ENCODE results near the gene KHK.
A peak's percentile ranks its signal among the peaks of the same experiment; 100 is the strongest.

The KHK gene

DNA sequence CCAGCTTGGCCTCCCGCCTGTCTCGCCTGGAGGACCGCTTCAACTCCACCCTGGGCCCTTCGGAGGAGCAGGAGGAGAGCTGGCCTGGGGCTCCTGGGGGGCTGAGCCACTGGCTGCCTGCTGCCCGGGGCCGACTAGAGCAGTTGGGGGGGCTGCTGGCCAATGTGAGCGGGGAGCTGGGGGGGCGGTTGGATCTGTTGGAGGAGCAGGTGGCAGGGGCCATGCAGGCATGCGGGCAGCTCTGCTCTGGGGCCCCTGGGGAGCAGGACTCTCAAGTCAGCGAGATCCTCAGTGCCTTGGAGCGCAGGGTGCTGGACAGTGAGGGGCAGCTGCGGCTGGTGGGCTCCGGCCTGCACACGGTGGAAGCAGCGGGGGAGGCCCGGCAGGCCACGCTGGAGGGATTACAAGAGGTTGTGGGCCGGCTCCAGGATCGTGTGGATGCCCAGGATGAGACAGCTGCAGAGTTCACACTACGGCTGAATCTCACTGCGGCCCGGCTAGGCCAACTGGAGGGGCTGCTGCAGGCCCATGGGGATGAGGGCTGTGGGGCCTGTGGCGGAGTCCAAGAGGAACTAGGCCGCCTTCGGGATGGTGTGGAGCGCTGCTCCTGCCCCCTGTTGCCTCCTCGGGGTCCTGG lies 3.7 kb upstream of the KHK start:
- DNase-seq: no peak

DNA sequence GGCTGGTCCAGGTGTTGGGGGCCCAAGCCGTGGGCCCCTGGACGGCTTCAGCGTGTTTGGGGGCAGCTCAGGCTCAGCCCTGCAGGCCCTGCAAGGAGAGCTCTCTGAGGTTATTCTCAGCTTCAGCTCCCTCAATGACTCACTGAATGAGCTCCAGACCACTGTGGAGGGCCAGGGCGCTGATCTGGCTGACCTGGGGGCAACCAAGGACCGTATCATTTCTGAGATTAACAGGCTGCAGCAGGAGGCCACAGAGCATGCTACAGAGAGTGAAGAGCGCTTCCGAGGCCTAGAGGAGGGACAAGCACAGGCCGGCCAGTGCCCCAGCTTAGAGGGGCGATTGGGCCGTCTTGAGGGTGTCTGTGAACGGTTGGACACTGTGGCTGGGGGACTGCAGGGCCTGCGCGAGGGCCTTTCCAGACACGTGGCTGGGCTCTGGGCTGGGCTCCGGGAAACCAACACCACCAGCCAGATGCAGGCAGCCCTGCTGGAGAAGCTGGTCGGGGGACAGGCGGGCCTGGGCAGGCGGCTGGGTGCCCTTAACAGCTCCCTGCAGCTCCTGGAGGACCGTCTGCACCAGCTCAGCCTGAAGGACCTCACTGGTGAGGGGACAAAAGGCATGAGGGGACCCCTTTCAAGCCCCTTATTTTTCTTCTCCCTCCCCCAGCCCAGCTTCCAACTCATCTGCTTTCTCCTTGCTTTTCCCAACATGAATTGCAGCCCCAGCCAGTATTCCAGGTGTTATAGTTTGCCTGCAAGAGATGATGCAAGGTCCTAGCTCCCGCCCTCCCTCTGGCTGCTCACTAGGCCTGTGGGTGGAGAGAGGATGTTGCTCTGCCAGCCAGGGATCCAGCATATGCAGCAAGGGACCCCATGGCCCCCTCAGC lies 2.9 kb upstream of the KHK start:
- no peak for DNase-seq

DNA sequence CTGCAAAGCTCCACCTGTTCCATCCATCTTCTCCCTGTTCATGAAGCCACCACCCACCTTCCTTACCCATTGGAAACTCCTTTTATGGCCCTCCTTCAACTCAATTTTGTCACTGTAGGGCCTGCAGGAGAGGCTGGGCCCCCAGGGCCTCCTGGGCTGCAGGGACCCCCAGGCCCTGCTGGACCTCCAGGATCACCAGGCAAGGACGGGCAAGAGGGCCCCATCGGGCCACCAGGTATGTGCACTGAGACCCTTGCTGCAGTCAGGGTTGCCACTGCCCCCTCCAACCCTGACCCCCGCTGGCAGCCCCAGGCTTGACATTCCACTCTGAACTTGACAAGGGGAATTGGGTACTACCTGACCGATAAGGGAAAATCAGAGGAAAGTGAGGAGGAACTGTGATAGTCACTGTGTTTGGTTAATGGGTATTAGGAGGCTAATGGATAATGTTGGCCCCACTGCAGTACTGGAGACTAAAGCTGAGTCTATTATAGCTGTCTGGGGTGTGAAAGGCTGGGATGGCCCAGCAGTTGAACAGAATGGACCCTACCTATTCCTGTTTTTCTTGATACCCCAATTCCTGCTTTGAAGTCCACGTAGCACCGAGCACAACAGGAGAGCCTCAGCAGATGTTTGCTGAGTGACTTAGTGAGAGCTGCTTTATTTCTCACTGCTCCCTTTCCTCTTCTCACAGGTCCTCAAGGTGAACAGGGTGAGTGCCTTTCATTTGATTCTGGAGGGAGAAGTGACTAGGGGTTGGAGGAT lies 2.1 kb upstream of the KHK start:
- no peak for DNase-seq

DNA sequence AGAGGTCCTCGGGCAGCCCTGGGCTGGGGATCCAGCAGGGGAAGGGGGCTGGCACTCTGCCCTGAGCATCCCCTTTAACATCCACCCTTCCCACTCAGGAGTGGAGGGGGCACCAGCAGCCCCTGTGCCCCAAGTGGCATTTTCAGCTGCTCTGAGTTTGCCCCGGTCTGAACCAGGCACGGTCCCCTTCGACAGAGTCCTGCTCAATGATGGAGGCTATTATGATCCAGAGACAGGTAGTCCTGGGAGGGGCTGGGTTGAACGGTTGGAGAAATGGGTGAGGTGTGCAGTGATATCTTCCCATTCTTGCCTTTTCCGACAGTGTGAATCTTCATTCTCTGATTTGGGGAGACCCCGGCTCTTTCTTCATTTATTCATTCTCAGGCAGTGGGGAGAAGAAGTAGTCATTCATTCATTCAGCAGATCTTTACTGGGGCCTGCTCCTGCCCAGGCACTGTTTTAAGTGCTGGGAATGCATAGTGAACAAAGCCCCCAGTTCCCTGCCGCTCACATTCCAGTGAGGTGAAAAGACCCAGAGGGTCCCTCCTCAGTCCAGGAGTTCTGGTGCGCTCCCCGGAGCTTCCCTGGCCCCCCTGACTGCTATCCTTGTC lies 1.4 kb upstream of the KHK start:
- DNase-seq: no peak

DNA sequence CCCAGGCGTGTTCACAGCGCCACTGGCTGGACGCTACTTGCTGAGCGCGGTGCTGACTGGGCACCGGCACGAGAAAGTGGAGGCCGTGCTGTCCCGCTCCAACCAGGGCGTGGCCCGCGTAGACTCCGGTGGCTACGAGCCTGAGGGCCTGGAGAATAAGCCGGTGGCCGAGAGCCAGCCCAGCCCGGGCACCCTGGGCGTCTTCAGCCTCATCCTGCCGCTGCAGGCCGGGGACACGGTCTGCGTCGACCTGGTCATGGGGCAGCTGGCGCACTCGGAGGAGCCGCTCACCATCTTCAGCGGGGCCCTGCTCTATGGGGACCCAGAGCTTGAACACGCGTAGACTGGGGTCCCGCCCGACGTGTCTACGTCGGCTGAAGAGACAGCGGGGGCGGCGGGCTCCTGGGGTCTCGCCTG lies 891 bp upstream of the KHK start:
- DNase-seq: peak; percentile 40

DNA sequence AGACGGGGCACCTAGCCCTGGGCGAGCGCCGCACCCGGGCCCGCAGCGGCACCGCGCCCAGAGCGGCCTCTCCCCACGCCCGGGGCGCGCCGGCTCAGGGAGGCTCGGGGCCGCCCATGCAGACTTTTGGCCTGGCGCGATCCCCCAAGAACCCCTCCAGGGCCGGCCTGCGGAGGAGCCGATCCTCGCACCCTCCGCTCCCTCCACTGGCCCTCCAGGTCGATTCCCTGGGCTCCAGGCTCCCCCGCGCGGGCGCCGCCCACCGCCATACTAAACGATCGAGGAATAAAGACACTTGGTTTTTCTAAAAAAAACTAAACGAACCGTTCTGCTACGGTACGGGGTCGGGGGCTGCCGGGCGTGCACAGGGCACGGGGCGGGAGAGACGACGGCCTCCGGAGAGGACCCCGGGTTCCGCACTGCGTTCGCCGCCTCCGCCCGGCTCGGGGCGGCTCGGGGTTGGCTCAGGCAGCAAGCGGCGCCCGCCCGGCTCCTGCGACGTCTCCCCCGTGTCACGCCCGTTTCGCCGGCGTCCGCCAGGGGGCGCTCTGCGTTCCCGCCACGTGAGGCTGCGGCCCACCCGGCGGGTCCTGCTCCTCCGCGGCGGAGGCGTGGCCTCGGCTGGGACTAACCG lies 365 bp upstream of the KHK start:
- peak; percentile 99 for DNase-seq

DNA sequence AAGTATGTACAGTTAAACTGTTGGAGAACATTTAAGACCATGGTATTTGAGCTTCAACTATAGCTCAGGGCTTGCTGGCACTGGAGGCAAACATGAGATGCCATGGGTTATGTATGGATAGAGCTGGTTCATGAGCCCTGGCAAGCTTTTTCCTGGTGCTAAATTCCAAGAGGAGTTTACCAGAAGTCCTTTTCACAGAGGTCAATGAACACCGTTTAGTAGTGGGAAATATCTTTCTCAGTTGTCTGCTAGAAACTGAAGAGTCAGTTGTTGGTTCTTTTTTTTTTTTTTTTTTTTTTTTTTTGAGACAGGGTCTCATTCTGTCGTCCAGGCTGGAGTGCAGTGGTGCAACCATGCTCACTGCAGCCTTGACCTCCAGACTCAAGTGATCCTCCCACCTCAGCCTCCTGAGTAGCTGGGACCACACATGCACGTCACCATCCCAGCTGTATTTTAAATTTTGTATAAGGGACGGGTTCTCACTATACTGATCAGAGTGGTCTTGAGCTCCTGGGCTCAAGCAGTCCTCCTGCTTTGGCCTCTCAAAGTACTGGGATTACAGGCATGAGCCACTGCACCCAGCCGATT lies 1.3 kb downstream of the KHK start:
- no peak for DNase-seq

DNA sequence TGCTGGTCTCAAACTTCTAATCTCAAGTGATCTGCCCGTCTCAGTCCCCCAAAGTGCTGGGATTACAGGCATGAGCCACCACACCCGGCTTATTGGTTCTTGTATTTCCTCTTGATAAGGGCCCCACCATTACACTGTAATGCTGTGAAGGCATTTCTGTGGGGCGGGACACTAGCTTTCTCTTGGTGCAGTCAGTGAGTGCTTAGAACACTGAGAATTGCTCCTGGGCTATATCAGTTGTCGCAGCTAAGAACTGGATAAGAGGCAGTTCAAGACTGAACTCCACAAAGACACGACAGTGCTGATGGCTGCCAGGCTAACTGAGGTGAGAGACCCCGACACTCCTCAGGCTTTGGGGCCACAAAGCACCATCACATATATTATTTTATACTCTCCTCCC lies 2.1 kb downstream of the KHK start:
- DNase-seq: no peak

DNA sequence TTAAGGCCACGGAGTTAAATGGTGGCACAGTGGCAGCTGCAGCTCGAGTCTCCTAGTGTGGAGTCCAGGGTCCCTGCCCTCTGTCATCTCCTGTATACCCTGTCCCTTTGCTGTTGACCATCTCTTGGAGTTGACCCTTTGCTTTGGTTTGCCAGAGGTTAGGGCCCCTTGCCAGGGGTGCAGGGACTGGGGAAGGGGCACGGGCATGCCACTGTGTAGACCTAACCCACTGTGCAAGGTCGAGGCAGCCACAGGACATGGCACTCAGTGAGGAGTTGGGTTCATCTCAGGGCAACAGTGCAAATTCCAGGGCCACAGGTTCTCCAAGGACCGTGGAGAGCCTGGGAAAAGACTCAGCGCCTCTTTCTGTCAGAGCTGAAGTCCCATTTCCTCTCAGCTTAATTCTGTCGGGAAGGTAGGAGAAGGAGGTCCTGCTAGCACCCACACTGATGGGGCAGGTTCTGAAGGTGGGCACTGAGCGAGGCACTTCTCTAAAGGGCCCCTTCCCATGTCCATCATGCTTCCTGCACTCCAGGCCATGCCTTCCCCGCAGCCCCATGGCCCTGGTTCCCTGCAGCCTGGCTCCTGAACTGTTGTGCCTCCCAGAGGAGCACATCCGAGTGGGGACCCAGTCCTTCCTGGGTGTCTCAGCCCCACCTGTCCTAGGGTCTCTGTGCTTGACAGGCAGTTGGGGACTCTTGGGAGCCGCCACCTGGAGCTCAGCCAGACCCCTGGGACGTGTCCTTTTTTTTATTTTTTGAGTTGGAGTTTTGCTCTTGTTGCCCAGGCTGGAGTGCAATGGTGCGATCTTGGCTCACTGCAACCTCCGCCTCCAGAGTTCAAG lies 2.8 kb downstream of the KHK start:
- no peak for DNase-seq

DNA sequence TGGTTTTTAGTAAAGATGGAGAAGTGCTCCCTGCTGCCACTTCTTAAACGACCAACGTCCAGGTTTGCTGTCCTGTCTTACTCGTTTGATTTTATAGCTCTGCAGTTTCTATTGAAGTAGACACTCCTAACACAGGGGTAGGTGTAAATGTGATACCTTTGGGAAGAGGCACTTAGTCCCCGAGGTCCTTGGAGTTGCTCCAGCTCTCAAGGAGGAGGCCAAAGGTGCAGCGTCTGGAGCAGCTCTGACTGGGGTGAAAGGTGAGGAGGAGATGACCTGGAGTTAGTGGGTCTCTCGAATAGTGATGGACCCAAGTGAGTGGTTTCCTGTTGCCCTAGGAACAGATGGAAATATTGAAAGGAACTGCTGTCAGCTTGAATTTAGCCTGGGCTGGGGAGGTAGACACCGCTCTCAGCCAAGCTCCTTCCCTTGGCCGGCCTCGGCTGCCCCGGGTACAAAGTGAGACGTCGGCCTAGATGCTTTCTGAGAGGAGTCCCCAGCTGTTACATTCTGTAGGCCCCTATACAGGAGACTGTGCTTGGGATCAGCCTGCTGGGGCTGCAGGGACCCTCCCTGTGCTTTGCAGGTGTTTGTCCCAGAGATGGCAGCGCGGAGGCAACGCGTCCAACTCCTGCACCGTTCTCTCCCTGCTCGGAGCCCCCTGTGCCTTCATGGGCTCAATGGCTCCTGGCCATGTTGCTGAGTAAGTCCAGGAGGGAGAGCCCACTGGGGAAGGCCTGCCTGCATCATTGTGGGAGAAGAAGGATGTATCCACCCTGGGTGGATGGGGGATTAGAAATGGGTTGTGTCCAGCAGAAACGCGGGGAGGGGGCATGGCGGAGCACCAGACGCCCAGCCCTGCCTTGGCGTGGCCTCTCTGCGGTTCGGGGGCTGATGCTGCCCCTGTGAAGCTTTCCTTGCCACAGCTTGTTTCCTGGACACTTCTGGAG lies 5.4 kb downstream of the KHK start:
- no peak for DNase-seq

DNA sequence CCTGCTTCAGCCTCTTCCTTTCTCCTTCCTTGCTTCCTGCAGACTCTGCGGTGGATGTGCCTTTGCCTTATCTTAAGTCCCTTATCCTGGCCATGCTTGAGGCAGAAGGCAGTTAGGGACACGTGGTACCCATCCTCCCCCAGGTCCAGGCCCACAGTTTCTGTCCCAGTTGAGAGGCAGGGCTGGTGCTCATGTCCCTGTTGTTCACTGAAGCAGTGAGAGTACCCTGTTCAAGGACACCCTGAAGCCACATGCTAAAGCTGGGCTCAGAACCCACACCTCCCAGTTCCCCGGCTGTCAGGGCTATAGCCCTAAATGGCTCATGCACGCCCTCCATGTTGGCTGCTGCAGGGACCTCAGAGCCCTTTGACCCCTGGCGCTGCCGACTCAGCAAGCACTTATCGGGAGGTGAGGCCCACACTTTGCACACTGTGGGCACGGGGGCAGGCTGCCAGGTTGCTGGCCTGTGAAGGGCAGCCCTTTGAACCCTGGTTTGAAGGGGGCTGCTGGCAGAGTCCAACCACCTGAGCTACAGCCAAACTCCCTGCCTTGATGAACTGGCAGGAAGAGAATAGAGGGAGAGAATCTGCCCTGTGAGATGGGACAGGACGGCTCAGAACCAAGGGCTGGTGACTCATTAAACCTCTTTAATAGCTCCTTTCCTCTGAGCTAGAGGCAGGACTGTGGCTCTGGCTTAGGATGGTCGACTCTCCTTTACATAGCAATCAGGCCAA lies 6.3 kb downstream of the KHK start:
- DNase-seq: no peak

DNA sequence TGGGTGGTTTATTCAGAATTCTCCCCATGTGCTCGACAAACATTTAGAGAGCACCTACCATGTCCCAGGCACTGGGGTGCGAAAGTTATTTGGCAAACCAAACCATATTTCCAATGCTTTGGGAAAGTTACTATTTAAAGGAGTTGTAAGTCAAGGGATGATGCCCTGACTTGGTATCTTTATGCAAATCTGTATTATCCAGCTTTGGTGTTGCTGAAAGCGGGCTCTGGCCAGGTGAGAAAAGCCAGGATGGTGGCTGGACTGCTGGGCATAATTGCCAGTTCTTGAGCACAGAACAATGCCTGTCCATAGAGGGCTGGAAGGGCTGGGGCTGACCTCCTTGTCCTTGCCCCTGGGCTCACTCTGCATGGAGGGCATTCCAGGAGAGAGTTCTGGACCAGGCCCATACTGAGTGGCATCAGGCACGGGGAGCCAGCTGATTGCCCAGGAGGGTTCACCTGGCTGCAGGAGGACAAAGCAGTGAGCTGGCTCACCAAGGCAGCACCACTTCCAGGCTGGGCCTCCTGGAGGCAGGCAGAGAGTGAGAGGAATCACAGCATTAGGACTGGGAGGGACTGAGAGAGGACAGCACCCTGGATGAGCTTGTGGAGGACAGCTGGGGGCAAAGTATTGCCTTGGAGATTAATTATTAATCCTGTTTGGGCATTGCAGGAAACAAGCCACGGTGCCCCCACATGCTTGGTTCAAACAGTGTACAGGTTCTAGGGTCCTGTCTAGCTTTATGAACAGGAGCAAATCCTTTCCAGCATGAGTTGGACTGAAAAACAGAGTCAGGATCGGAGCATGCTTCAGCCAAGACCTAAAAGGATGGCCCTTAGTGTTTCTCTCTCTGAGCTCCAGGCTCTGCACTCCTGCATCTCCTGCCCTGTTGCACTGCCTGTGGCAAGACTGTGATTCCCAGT lies 7.1 kb downstream of the KHK start:
- no peak for DNase-seq

DNA sequence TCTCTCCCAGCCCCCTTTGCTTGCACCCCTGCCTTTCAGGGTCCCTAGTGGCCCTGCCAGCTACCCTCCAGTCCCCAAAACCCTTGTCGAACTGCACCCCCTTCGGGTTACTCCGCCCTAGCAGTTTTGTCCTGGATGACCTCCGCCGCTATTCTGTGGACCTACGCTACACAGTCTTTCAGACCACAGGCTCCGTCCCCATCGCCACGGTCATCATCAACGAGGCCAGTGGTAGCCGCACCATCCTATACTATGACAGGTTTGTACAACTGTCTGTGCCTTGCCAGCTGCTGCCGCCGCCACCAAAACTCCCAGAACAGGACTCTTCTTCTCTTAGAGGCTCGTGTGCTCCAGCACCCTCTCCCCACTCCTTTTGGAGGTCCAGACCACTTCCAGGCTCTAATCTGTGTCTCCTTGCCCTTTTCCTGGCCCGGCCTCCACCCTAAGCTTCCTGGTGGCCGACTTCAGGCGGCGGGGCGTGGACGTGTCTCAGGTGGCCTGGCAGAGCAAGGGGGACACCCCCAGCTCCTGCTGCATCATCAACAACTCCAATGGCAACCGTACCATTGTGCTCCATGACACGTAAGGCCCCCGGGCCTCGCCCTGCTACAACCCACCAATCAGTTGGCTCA lies 7.9 kb downstream of the KHK start:
- no peak for DNase-seq

DNA sequence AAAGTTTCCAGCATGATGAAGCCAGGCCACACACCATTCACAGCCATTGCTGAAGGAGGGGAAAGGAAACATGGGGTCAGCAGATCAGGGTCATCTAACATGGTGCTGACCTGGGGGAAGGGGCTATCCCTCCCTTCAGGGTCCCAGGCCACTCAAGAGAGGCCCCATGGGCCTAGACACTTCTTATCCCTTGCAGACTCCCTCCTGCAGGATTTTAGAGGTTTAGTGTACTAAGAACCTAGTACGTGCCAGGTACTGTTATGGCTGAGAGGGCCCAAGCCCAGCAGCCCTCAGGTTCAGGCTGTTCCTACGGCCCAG lies 8.8 kb downstream of the KHK start:
- no peak for DNase-seq

DNA sequence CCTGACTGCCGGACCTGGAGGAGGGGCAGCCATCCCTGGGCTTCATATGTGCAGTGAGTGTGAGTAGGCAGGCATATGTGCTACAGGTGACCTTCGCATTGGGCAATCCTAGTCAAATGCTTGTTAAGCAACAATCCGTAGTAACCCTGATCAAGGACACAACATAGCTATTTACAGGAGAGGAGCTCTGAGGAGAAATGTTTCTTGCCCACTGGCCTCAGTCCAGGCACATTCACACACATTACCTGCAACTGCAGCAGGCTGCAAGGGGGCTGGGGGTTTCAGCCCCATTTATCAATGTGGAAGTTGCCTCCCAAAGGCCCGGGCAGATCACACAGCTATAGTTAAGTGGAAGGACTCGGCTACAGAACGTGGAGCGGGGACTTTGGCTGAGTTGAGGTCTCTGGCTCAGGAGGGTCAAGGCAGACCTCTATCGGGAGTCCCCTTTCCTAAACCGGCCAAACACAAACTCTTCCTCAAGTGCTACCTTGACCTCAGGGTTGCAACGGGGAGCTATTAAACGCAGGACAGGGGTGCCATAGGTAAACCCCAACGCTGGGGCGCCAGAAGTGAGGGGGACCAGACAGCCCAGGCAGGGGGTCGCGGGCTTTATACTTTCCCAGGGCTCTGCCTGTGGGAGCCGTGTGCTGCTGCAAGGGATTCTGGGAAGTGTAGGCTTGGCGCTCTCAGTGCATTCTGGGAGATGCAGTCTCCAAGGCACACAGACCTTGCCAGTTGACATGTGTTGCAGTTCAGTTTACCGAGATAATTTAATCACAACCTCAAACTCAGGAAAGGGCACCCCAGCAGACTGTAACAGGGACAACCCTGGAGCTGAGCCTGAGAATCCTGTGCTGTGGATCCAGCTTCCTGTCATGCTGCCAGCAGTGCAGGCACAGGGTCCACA lies 9.4 kb downstream of the KHK start:
- peak; percentile 61 for DNase-seq

DNA sequence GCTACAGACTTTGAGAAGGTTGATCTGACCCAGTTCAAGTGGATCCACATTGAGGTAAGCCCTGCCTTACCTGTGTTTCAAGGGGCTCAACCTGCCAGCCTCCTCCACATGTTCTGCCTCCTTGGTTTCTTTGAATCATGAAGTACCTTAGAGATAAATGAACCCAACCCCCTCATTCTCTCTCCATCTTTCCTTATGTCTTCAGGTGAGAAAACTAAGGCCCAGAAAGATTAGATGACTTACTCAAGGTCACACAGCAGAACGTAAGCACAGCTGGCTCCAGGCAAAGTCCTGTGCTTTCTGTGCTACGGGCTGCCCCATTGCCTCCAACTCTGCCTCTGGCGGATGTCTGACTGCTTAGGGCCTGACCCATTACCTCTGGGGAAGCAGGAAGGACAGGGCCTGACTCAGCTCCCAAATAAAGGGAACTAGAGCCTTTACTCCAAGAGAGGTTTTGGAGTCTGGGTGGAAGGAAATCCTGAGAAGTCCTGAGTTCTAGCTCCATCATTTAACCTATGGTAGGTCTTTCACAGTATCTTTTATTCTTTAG lies 10.3 kb downstream of the KHK start:
- no peak for DNase-seq

DNA sequence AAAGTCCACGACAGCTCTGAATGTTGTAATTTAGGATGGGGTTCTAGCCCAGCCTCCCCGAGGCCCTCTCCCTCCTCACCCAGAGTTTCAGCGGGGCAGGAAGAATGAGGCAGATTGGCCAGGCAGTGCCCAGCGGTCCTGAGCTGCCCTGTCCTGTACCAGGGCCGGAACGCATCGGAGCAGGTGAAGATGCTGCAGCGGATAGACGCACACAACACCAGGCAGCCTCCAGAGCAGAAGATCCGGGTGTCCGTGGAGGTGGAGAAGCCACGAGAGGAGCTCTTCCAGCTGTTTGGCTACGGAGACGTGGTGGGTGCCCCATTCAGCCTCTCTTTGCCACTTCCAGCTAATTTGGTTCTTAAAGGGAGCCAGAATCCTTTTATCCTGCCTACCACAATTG lies 10.8 kb downstream of the KHK start:
- DNase-seq: no peak

Measured in CD4-positive, alpha-beta T cell treated with Interleukin-17A for 4 hours (primary cell).